GM19438 (cell line): ENCODE measurements around the gene APOBEC3F.
"Not testable (repeated sequence)": the region's sequence is repeated elsewhere in the genome, so short reads cannot be mapped to it uniquely, and the experiment has no call there.

Source experiments
- ATAC-seq: cut with Tn5 transposase; IDR thresholded peaks from one replicate; pipeline ENCODE4 v1.9.1; 2021; ENCODE audit warnings: low read depth; ENCODE audit not compliant: unreplicated experiment

The APOBEC3F gene

DNA sequence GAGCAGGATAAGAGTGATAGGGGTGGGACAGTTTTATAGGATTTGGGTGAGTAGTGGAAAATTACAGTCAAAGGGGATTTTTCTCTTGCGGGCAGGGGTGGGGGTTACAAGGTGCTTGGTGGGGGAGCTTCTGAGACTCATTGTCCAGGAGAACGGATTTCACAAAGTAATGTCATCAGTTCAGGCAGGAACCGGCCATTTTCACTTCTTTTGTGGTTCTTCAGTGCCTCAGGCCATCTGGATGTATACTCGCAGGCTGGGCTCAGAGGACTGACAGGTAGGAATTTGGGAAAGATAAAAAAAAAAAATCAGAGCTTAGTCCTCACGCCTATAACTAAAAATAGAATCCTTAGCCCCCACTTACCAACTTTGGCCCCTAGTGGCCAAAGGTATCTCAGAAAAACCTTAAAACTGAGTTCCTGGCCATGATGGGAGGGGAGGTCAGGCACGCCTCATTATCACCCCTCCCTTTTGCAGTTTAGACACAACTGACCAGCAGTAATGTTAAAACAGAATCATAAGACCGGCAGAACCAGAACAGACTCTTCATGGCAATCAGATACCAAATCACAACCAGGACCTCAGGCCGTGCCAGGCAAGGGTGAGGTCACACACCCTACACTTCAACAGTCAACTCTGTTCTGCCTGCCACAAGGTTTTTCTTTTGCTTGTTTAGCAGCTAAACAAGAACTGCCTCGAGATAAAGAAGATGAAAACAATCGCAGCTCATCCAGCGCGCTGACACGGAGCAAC is 27.5 kb downstream of the APOBEC3F start:
- ATAC-seq = no peak

DNA sequence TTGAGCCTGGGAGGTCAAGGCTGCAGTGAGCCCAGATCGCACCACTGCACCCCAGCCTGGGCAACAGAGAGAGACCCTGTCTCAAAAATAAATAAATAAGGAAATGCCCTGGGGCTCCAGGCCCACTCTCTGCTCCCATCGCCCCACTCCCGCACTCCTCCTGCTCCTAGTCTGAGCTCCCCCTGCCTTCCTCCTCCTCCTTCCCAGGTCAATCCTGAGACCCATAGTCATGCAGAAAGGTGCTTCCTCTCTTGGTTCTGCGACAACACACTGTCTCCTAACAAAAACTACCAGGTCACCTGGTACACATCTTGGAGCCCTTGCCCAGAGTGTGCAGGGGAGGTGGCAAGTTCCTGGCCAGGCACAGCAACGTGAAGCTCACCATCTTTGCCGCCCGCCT is 29.5 kb downstream of the APOBEC3F start:
- ATAC-seq = no peak

DNA sequence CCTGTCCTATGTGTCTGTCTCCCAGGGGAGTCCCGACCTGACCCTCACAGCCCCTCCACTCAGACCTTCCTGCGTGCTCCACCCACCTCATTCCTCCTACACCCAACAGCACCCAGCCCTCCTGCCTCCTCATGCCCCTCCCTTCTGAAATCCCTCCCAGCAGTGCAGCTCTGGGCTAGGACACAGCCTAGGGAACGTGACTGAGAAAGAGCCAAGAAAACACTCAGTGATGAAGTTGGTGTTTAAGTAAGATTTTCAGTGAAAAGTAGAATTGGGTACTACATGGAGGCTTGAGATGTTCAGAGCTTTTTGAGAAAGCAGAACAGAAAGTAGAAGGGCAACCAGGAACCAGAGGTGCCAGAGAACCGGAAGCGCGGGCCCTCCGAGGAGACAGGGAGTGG is 31.9 kb downstream of the APOBEC3F start:
- ATAC-seq = not testable (repeated sequence)

DNA sequence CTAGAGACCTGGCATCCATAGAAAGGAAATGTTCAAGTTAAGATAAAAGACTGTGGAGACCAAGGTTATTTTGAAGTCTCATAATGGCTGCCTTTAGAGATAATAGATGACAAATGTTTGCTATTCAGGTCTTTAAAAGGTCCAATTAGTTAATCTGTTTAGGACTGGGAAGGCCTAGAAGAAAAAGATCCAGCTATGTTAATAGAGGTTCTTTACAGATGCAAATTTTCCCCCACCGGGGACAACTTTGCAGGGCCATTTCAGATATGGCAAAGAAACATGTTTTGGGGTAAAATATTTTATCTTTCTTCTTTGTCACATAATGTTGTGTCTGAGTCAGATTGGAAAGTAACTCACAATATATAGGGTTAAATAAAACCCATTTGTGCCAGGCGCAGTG is 33.3 kb downstream of the APOBEC3F start:
- ATAC-seq = no peak

DNA sequence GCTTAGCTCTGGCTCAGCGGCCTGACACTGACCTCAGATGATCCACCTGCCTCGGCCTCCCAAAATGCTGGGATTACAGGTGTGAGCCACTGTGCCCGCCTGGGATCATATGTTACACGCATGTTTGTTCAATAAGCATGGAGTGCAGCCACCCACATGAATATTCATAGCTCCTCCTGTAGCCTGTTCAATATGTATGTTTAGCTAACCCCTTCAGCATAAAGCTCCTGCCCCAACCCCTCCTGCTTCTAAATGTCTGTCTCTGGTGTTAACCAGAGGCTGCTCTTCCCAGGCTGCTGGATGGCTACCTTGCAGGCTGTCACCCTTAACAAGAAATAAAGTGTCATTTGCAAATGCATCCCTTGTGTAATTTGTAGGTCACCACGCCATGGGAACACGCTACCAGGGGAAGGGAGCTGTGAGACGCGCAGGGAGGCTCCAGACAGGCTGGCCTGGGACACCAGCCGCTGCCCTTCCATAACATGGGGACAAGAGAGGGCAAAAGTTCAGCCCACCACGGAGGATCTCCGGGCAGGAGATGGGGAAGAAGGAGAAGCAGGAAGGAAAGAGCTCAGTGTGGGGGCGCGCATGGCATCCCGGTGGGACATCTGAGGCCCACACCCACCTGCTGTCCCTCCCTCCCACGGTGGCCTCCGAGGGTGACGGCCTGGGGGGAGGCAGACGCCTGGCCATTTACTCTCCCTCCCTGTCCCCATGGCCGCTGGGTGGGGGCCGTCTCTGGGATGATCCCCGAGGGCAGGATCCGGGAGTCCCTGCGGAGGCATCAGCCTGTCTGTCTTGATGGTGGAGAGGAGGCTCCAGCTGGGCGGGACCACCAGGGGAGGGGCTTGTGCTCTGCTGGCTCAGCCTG is 35.7 kb downstream of the APOBEC3F start:
- not testable (repeated sequence) for ATAC-seq

DNA sequence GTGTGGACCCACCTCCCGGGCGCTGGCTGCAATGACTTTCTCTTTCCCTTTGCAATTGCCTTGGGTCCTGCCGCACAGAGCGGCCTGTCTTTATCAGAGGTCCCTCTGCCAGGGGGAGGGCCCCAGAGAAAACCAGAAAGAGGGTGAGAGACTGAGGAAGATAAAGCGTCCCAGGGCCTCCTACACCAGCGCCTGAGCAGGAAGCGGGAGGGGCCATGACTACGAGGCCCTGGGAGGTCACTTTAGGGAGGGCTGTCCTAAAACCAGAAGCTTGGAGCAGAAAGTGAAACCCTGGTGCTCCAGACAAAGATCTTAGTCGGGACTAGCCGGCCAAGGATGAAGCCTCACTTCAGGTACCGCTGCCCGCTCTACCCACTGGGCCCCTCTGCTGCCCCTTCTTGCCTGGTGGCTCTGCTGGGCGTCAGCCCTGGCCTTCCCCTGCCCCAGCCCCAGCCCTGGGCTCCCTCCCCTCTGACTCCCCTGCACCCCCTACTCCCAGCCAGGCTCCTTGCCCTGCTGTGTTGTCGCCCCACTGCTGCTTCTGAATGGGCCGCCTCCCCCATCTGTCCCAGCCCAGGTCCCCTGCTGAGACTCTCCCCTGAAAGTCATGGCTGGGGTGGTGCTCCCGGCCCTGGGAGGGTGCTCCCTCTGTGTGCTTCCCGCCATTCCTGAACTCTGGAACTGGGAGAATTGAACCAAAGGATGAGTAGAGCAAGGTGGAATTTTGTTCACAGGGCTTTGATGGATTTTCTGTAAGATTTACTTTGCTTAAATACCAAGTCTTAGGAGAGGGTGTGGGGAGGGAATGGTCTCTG is 36.6 kb downstream of the APOBEC3F start, which contains the start of gene APOBEC3G:
TSS of gene APOBEC3G (plus strand) at position 250 of the 815 bp plus-strand sequence. CDS start at position 337, 87 bp downstream.
- ATAC-seq = peak; percentile 56

DNA sequence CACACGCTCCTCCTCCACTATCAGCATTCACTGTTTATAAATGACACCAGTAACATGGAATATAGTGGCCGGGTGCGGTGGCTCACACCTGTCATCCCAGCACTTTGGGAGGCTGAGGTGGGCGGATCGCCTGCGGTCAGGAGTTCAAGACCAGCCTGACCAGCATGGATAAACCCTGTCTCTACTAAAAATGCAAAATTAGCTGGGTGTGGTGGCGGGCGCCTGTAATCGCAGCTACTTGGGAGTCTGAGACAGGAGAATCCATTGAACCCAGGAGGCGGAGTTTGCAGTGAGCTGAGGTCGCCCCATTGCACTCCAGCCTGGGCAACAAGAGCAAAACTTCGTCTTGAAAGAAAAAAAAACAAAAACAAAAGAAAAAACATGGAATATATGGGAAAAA is 37.2 kb downstream of the APOBEC3F start:
- ATAC-seq = not testable (repeated sequence)

DNA sequence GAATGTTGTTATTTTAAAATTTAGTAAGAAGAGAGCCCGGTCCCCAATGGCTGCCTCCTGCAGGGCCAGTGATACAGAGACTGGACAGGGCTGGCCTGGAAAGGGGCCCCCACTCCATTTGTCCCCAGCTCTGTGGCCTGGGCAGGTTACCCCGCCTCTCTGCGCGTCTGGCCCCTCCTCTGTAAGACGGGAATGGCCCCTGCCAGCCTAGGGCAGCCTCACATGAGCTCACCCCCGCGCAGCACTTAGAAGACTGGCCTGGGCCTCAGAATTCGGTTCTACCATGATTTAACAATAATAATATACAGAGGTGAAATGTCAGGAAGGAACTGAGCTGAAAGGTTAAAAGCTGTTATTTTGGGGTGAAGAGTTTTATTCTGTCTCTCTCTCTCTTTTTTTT is 37.7 kb downstream of the APOBEC3F start:
- ATAC-seq = no peak

DNA sequence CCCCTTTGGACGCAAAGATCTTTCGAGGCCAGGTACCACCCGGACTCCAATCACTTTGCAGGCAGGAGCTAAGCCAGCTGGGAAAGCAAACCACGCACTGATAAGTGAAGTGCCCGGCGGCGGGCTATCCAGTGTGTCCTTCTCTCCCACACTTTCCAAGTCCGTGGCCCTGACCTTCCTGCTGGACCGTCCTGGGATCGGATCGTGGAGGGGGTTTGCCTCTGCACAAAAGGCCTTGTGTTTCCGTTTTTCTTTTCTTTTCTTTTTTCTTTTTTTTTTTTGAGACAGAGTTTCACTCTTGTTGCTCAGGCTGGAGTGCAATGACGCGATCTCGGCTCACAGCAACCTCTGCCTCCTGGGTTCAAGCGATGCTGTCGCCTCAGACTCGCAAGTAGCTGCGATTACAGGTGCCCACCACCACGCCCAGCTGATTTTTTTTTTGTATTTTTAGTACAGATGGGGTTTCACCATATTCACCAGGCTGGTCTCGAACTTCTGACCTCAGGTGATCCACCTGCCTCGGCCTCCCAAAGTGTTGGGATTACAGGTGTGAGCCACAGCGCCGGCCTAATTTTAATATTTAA is 38.5 kb downstream of the APOBEC3F start:
- not testable (repeated sequence) for ATAC-seq

DNA sequence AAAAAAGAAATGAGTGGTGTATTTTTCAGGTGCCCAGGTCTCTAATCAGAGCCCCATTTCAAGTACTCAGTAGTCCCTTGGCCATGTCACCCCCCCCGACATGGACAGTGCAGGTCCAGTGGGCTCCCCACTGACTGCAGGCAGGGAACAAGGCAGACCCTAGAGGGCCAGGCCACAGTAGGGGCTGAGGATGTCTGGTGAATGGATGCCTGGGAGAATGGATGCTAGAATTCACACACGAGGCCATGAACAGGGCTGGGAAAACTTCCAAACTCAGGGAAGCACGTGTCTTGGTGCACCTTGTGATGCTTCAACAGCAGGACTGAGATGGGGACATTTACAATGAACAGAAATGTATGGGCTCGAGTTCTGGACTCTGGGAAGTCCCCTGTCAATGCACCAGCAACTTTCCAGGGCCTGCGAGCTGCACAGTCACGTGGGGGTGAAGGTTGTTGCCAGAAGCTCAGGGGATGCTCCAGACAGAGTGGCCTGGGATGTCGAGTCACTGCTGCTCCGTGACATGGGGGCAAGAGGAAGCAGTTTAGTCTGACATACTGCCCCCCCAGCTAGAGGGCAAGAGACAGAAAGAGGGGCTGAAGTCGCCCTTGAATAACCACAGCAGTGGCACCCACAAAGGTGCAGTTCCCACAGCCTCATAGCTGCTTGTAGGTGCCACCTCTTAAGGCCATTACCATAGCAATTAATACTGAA is 39.5 kb downstream of the APOBEC3F start:
- no peak for ATAC-seq

DNA sequence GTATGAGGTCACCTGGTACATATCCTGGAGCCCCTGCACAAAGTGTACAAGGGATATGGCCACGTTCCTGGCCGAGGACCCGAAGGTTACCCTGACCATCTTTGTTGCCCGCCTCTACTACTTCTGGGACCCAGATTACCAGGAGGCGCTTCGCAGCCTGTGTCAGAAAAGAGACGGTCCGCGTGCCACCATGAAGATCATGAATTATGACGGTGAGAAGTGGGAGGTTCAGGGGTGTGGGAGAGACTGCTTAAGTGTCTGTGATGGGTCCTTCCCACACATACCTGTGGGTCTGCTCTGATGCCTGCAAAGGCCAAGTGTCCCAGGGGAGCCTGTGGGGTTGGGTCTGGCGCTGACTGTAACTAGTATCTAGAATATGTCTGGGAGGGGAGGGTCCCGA is 40.4 kb downstream of the APOBEC3F start:
- ATAC-seq = no peak

DNA sequence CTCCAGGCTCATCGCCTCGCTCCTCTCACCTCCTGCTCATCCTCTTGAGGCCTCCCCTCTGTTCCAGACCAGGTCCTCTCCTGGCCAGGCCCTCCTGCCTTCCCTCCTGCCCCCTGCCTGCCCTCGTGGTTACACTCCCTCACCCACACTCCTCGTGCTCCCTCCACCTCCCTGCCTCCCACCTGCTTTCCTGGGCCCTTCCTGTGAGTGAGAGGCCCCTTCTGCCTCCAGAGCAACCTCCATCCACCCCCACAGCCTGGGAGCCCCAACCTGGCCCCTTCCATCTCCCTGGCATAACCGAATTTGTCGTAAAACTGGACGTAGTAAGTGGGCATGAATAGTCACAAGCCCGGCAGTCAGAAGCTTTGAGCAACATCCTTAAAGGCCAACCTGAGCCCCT is 40.9 kb downstream of the APOBEC3F start:
- ATAC-seq = no peak

DNA sequence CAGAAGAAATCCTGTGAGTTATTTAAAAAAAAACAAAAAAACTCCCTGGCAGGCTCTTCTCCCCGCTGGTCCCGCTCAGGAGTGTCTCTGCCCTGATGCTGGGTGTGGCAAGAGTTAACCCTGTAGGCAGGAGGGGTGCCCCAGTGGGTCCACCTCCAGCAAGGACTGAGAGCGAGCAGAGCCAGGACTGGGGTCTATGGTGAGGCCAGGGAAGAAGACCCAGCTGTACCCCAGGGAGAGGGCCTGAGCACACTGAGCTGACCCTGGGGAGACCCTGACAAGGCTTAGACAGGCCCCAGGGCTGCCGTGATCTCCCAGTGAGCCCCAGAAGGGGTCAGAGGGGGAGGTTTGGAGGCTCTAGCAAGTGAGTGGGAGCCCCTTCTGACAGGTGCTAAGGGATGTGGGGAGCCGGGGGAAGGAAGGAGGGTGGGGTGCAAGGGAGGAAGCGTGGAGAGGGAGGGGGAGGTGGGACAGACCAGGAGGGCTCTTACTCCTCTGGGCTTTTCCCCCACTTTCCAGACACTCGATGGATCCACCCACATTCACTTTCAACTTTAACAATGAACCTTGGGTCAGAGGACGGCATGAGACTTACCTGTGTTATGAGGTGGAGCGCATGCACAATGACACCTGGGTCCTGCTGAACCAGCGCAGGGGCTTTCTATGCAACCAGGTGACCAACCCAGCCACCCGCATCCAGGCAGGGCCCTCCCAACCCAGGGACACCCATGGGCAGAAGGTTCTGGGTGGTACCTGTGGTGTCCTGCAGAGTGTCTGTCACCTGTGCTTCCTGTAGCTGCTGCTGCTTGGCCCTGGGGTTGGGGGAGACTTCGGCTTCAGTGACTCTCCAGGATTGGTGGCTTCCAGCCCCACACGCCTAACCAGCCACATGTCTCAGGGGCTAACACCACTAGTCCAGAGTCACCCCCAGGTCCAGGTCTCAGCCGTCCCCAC is 42.8 kb downstream of the APOBEC3F start:
- ATAC-seq = no peak

DNA sequence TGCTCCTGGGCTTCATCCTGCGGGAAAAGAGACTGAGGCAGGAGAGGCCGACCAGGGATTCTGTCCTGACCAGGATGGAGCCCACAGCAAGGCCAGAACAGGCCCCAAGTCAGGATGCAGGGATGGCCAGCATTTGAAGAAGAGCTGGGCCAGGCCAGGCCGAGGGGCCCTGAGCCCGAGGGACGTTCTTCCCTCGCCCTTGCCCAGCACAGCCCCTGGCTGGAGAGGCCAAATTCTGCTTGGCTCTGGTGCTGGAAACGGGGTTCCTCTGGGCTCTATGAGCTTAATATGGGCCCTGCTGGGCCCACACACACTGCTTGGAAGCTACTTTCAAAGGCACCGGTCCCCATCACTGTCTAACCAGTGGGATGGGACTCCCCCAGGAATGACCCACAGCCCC is 44.0 kb downstream of the APOBEC3F start:
- ATAC-seq = no peak

DNA sequence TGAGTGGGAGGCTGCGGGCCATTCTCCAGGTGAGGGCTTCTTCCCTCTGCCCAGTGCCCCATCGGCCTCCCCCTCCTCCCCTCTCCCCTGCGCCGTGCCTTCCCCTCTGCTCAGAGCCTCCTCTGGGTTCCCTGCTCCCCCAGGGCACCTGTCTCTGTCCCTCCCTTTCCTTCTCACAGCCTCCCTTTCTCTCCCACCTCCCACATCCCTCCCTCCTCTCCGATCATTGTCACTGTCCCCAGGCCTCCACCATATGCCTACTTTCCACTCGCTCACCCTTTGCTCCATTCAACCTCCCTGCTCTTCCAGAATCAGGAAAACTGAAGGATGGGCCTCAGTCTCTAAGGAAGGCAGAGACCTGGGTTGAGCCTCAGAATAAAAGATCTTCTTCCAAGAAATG is 46.4 kb downstream of the APOBEC3F start:
- no peak for ATAC-seq

DNA sequence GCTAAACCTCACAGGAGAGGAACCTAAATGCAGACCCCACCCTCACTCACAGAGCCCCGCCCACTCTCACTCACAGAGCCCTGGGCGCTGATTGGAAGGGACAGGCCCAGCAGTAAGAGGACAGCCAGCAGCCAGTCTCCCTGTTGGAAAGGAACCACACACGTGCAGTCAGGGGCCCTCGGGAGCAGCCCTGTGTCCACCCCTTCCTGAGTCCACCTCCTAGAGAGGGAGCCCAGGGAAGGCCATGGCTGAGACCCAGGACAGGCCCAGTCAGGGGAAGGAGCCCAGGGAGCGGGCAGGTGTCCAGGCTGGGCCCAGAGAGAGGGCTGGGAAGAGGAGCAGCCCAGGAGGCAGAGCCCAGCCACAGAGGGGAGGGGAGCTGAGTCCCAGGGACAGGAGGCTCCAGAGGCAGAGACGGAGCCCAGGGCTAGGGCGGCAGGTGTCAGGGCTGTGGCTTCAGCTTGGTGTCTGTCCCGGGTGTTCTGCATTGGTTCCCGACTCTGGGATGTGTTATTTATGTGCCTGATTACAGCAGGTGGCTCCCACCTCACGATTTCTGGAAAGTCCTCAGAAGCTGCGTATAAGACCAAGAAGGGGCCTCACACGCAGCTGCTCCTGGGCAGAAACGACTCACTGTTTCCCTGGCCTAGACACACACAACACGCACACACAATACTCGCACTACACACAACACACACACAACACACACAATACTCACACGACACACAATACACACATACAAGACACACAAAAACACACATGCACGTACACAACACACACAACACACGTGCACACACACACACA is 47.4 kb downstream of the APOBEC3F start:
- ATAC-seq = no peak

DNA sequence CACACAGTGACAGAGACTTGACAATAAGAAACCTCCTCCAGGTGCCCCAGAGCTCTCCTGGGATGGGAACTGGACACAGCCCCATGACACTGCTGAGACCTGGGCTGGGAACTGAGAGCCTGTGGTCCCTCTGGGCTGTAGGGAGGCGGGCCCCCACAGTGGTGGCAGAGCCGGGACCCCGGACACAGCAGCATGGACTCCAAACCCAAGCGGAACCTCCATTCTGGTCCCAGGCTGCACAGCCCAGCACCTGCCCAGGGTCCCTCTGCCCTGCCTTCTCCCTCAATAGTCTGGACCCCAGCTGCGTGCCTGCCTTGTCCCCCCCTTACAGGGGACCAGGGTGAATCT is 48.0 kb downstream of the APOBEC3F start:
- no peak for ATAC-seq

DNA sequence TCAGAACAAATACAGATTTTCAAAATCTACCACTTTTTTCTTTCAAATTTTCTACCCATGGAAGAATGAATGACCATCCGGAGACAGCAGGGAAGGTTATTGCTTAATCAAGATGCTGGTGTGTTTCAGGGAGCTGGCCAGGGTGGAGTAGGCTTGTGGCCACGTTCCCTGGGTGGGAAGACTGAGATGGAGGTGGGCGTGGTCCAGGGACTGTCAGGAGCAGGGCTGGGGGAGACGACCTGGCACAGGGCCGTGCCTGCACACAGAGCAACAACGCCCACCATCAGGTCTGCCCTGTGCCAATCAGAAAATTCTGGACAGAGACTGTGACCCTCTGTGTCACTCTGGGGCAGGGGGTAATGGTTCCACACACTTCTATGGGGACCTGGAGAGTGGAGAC is 49.3 kb downstream of the APOBEC3F start:
- no peak for ATAC-seq
